HCT116 (cell line): ENCODE results near the gene MED10. TPM values are rescaled to one million over a fixed set of nuclear protein-coding genes. Genes with fewer than 3 reads are reported as not detected.

Experiments used
- ATAC-seq: fragments of 200-7000 bp; cut with Tn5 transposase; 2 replicates; pipeline ENCODE4 v1.9.1; 2020; ENCODE audit warnings: mild to moderate bottlenecking, moderate library complexity
- BruUV-seq: library from RNA; stranded (reverse); fragments of 400-500 nt; replicated peaks from 2 replicates; lab custom pipeline; 2021; lab: Mats Ljungman, UMichigan
- CTCF ChIA-PET: fragments of 300-600 bp; sonication (Branson Sonifier 250); formaldehyde crosslinking; loops from one replicate; lab custom pipeline; 2021; ENCODE audit warnings: antibody characterized with exemption; lab: Charles Lee
- POLR2A ChIA-PET: fragments of 300-600, 350-600 bp; sonication (Branson Sonifier 250); formaldehyde crosslinking; loops from one replicate; lab custom pipeline; 2021; ENCODE audit warnings: antibody characterized with exemption; lab: Charles Lee
- RAD21 ChIA-PET, 2 experiments: fragments of 300-600 bp; sonication (Branson Sonifier 250); formaldehyde crosslinking; loops; one replicate each; lab custom pipeline; 2023; ENCODE audit warnings: low total read pairs in 2 of 2; ENCODE audit not compliant: uncharacterized antibody in 2 of 2, unreplicated experiment in 2 of 2, low non-redundant PET in 1 of 2; lab: Charles Lee
- DNase-seq: peaks from one replicate; pipeline ENCODE4 v3.0.0-alpha.2; 2010; ENCODE audit warnings: low read depth, low spot score
- H2AFZ ChIP-seq: fragments of 200-600 bp; shearing (Covaris generic), sonication (generic); 2 replicates; pipeline ENCODE4 v1.6.1; 2017; ENCODE audit warnings: low read depth, mixed run types, mixed read lengths, antibody characterized with exemption, low read length; ENCODE audit not compliant: poor library complexity, severe bottlenecking
- H3K27ac ChIP-seq: 2 replicates; pipeline ENCODE4 v1.5.1; 2012; ENCODE audit warnings: low read depth, low read length
- H3K27me3 ChIP-seq: fragments of 200-600 bp; sonication (generic); 2 replicates; pipeline ENCODE4 v1.6.1; 2016; ENCODE audit warnings: mixed run types, low read length, mixed read lengths; ENCODE audit not compliant: insufficient read depth
- H3K36me3 ChIP-seq, 2 experiments: fragments of 200-500 bp in 1 of 2; fragments of 200-600 bp in 1 of 2; sonication (Bioruptor generic) in 1 of 2; sonication (generic) in 1 of 2; 2 replicates each; pipeline versions ENCODE4 v1.5.1 to v1.6.1; 2014 to 2016; ENCODE audit warnings: low read length in 2 of 2, inconsistent platforms in 1 of 2, mixed read lengths in 1 of 2, mixed run types in 1 of 2; ENCODE audit not compliant: insufficient read depth in 2 of 2, control insufficient read depth in 1 of 2
- H3K4me1 ChIP-seq, 2 experiments: fragments of 200-600 bp in 1 of 2; sonication (generic) in 1 of 2; 2 replicates each; pipeline versions ENCODE4 v1.5.1 to v1.6.1; 2012 to 2017; ENCODE audit warnings: low read length in 2 of 2, inconsistent platforms in 1 of 2, mild to moderate bottlenecking in 1 of 2, mixed read lengths in 1 of 2, mixed run types in 1 of 2, moderate library complexity in 1 of 2; ENCODE audit not compliant: insufficient read depth in 2 of 2, control insufficient read depth in 1 of 2
- H3K4me2 ChIP-seq: fragments of 200-600 bp; sonication (generic); 2 replicates; pipeline ENCODE4 v1.6.1; 2017; ENCODE audit warnings: mixed run types, low read length, mixed read lengths
- H3K4me3 ChIP-seq, 2 experiments: fragments of 200-600 bp in 1 of 2; sonication (generic) in 1 of 2; replicated peaks in 1 of 2; 2 replicates each; pipeline ENCODE4 v1.5.1; 2011 to 2016; ENCODE audit warnings: low read length in 2 of 2, control low read depth in 1 of 2, low read depth in 1 of 2, mild to moderate bottlenecking in 1 of 2, mixed read lengths in 1 of 2, mixed run types in 1 of 2
- H3K79me2 ChIP-seq: fragments of 200-600 bp; sonication (generic); 2 replicates; pipeline ENCODE4 v1.6.1; 2017; ENCODE audit warnings: mild to moderate bottlenecking, mixed run types, low read length, moderate library complexity, mixed read lengths; ENCODE audit not compliant: insufficient read depth
- H3K9ac ChIP-seq: fragments of 200-600 bp; sonication (generic); 2 replicates; pipeline ENCODE4 v1.6.1; 2016; ENCODE audit warnings: low read length, mixed read lengths
- H3K9me2 ChIP-seq: fragments of 200-600 bp; sonication (generic), shearing (Covaris generic); 2 replicates; pipeline ENCODE4 v1.6.1; 2017; ENCODE audit warnings: mixed run types, mild to moderate bottlenecking, moderate library complexity; ENCODE audit not compliant: insufficient read depth
- H3K9me3 ChIP-seq, 2 experiments: fragments of 200-500 bp in 1 of 2; fragments of 200-600 bp in 1 of 2; sonication (Bioruptor generic) in 1 of 2; sonication (generic) in 1 of 2; 2 replicates each; pipeline ENCODE4 v1.6.1; 2014 to 2017; ENCODE audit warnings: low read length in 2 of 2, mixed read lengths in 2 of 2, inconsistent platforms in 1 of 2, low read depth in 1 of 2, mild to moderate bottlenecking in 1 of 2, mixed run types in 1 of 2, moderate library complexity in 1 of 2; ENCODE audit not compliant: control insufficient read depth in 1 of 2, insufficient read depth in 1 of 2
- H4K20me1 ChIP-seq: fragments of 200-600 bp; sonication (generic), shearing (Covaris generic); 2 replicates; pipeline ENCODE4 v1.6.1; 2017; ENCODE audit warnings: mixed run types, mild to moderate bottlenecking, moderate library complexity; ENCODE audit not compliant: insufficient read depth
- ELF1 ChIP-seq: IDR thresholded peaks from 2 replicates; pipeline ENCODE4 v1.6.1; 2012; ENCODE audit warnings: low read depth, borderline replicate concordance
- EZH2phosphoT487 ChIP-seq: fragments of 200-600 bp; IDR thresholded peaks from 2 replicates; pipeline ENCODE4 v1.6.1; 2018; ENCODE audit warnings: antibody characterized with exemption, borderline replicate concordance
- SIN3A ChIP-seq: IDR thresholded peaks from 2 replicates; pipeline ENCODE4 v1.6.1; 2012; ENCODE audit warnings: low read depth
- SP1 ChIP-seq: IDR thresholded peaks from 2 replicates; pipeline ENCODE4 v1.6.1; 2012; ENCODE audit warnings: low read depth
- TCF7L2 ChIP-seq: IDR thresholded peaks from 2 replicates; pipeline ENCODE4 v1.7.0; 2011; ENCODE audit warnings: borderline replicate concordance, inconsistent platforms; ENCODE audit not compliant: insufficient read depth, insufficient read length; ENCODE audit errors: extremely low read depth
- ZBTB33 ChIP-seq: IDR thresholded peaks from 2 replicates; pipeline ENCODE4 v1.6.1; 2011; ENCODE audit warnings: mild to moderate bottlenecking, low read length, moderate library complexity; ENCODE audit not compliant: insufficient replicate concordance; ENCODE audit errors: extremely low read depth
- ZFX ChIP-seq: fragments of 450-650 bp; IDR thresholded peaks from 2 replicates; pipeline ENCODE4 v1.6.1; 2017
- ZNF274 ChIP-seq: fragments of 200-500 bp; sonication (Bioruptor generic); IDR thresholded peaks from 2 replicates; pipeline ENCODE4 v1.6.1; 2014; ENCODE audit warnings: mild to moderate bottlenecking, low read depth, low read length, inconsistent platforms
- intact Hi-C: fragments of 100-400 bp; cut with micrococcal nuclease; formaldehyde crosslinking; loops from 2 replicates; pipeline ENCODE4 v1.10.0; 2022
- total RNA-seq: library from RNA; stranded (reverse); gene quantifications from one replicate; pipeline ENCODE4 v1.2.1, GENCODE V29; 2021; ENCODE audit not compliant: unreplicated experiment

MED10 gene
- total RNA-seq, 1 experiment from 2014 or later: 35.0 TPM

- no peak overlapping the region for H3K9ac ChIP-seq
- DNase-seq (no peak), ATAC-seq (no peak)
- H2AFZ ChIP-seq: no peak overlapping the region
- no peak overlapping the region for H3K4me3 ChIP-seq
- H3K4me2 ChIP-seq: no peak overlapping the region
- H3K9me3 ChIP-seq: no peaks in the 10 kb centered on the region
- H3K9me2 ChIP-seq: no peaks in the 10 kb centered on the region
- TF ChIP-seq ZNF274: no peak
- no peak for TF ChIP-seq ZFX
- no peak for TF ChIP-seq ZBTB33
- TF ChIP-seq ELF1: no peak
- TF ChIP-seq SP1: no peak
- no peak for TF ChIP-seq SIN3A
- TF ChIP-seq EZH2phosphoT487: no peak
- no peak for TF ChIP-seq TCF7L2
- intact Hi-C loops: no loop called here
- H3K4me1 ChIP-seq: no peaks in the 10 kb centered on the region
- no TSS peak for BruUV-seq
- no peaks in the 10 kb centered on the region for H3K36me3 ChIP-seq
- POLR2A ChIA-PET: no interaction called here
- no peaks in the 10 kb centered on the region for H4K20me1 ChIP-seq
- no peak overlapping the region for H3K27ac ChIP-seq
- H3K79me2 ChIP-seq: no peaks in the 10 kb centered on the region
- no peaks in the 10 kb centered on the region; the same call in 1 of the 2 replicates for H3K27me3 ChIP-seq
- CTCF ChIA-PET: no interaction called here
- RAD21 ChIA-PET: no interaction called here
Observed at GRCh38 chr5:6359555-6360322, 18.6 kb downstream of the MED10 start.
